HG02763 (cell line): ENCODE results near the gene EGLN2.
"Not testable (repeated sequence)": the region's sequence is repeated elsewhere in the genome, so short reads cannot be mapped to it uniquely, and the experiment has no call there.

ENCODE experiments used
- ATAC-seq: cut with Tn5 transposase; IDR thresholded peaks from one replicate; pipeline ENCODE4 v1.9.1; 2021; ENCODE audit warnings: mild to moderate bottlenecking, moderate library complexity; ENCODE audit not compliant: unreplicated experiment

EGLN2 gene

GRCh38 chr19:40776364-40776763, 22.6 kb upstream of the EGLN2 start:
- no peak for ATAC-seq

- ATAC-seq: peak; percentile 69
These were observed 21.9 kb upstream of the EGLN2 start for GRCh38 chr19:40776932-40777644.

GRCh38 chr19:40777645-40777936, 21.4 kb upstream of the EGLN2 start:
- ATAC-seq: no peak

GRCh38 chr19:40777937-40778705, 20.9 kb upstream of the EGLN2 start, which contains the start of gene RAB4B:
Gene RAB4B, plus strand, starts transcription at chr19:40778247. Its CDS starts 129 bp downstream, at chr19:40778376.
- ATAC-seq: peak; percentile 58

GRCh38 chr19:40778706-40779284, 20.2 kb upstream of the EGLN2 start:
- no peak for ATAC-seq

GRCh38 chr19:40780582-40780981, 18.4 kb upstream of the EGLN2 start:
- ATAC-seq: no peak

GRCh38 chr19:40781140-40781539, 17.9 kb upstream of the EGLN2 start:
- no peak for ATAC-seq

- ATAC-seq: no peak
These were observed 15.3 kb upstream of the EGLN2 start for GRCh38 chr19:40783711-40784110.

GRCh38 chr19:40784146-40784545, 14.8 kb upstream of the EGLN2 start:
- ATAC-seq: not testable (repeated sequence)

GRCh38 chr19:40785526-40785925, 13.5 kb upstream of the EGLN2 start:
- ATAC-seq: no peak

- no peak for ATAC-seq
These were observed 12.6 kb upstream of the EGLN2 start for GRCh38 chr19:40786060-40787037.

GRCh38 chr19:40791349-40791748, 7.6 kb upstream of the EGLN2 start:
- ATAC-seq: no peak

- ATAC-seq: no peak
These were observed 7.0 kb upstream of the EGLN2 start for GRCh38 chr19:40791996-40792395.

GRCh38 chr19:40797166-40797962, 1.6 kb upstream of the EGLN2 start:
- no peak for ATAC-seq

GRCh38 chr19:40797963-40798682, 868 bp upstream of the EGLN2 start:
- ATAC-seq: peak; percentile 7

- ATAC-seq: no peak
These were observed 757 bp downstream of the EGLN2 start for GRCh38 chr19:40799558-40800338.

GRCh38 chr19:40800339-40800996, 1.5 kb downstream of the EGLN2 start:
- no peak for ATAC-seq

GRCh38 chr19:40800997-40801377, 2.0 kb downstream of the EGLN2 start:
- no peak for ATAC-seq
